ENCODE data around the gene ESYT3.

ESYT3 gene, protein sequence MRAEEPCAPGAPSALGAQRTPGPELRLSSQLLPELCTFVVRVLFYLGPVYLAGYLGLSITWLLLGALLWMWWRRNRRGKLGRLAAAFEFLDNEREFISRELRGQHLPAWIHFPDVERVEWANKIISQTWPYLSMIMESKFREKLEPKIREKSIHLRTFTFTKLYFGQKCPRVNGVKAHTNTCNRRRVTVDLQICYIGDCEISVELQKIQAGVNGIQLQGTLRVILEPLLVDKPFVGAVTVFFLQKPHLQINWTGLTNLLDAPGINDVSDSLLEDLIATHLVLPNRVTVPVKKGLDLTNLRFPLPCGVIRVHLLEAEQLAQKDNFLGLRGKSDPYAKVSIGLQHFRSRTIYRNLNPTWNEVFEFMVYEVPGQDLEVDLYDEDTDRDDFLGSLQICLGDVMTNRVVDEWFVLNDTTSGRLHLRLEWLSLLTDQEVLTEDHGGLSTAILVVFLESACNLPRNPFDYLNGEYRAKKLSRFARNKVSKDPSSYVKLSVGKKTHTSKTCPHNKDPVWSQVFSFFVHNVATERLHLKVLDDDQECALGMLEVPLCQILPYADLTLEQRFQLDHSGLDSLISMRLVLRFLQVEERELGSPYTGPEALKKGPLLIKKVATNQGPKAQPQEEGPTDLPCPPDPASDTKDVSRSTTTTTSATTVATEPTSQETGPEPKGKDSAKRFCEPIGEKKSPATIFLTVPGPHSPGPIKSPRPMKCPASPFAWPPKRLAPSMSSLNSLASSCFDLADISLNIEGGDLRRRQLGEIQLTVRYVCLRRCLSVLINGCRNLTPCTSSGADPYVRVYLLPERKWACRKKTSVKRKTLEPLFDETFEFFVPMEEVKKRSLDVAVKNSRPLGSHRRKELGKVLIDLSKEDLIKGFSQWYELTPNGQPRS

DNA sequence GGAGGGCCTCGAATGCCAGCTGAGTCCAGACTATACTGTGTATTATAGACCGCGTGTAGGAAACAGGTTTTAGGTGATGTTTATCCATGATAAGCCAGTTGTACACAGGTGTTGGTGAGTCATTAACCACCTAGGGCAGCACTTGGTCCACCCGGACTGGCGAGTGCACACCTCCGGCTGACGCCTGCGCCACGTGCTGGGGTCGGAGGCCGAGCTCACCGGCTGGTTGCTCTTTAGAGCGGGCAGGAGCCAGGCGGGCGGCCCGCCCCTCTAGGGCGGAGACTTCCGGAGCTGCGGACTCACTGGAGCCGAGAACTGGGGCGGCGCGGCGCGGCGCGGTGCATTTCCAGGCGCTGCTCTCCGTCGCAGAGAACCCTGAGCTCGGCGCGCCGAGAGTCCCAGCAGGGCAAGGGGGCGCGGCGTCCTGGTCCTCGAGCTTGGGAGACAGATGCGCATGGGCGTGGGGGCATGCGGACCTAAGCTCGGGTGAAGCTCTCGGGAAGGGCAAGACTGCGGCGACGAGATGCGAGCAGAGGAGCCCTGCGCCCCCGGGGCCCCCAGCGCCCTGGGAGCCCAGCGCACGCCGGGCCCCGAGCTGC is at the start of gene ESYT3:
TSS of gene ESYT3 (plus strand) at position 341 of the 599 bp plus-strand sequence. CDS start at position 524, 183 bp downstream.
- DNase-seq (ENCODE audit: low read depth), result no peak

DNA sequence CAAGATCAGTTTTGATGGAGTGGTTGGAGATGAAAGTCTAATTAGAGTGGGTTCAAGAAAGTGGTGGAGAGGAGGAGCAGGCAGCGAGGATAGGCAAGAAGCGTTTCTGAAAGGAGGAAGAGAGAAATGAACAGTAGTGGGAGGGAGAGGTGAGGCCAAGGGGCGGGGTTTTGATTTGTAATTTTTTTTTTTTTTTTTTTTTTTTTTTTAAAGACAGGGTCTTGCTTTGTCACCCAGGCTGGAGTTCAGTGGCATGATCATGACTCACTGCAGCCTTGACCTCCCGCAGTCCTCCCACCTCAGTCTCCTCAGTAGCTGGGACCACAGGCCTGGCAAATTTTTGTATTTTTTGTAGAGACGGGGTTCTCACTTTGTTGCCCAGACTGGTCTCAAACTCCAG is 49.4 kb upstream of the ESYT3 start:
- no peak for DNase-seq (ENCODE audit: low read depth)

DNA sequence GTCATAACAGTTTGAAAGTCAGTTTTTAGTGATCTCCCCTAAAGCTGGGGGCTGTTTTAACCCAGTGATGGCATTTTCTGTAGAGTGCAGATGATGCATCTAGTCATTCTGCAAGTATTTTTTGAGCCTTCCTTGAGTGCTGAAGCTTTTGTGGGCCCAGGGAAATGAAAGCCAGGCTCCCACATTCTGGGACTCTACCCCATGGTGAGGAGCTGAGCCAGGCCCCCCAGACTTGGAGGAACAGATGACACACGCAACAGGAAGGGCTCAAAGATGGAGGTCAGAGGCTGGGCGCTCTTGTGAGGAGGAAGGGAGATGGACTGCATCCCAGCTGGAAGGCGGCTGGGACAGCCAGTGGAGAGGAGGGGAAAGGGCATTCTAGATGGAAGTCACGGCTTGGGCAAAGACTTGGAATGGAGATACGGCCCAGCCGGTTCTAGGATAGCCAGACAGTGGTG is 45.2 kb upstream of the ESYT3 start:
- no peak for DNase-seq (ENCODE audit: low read depth)

DNA sequence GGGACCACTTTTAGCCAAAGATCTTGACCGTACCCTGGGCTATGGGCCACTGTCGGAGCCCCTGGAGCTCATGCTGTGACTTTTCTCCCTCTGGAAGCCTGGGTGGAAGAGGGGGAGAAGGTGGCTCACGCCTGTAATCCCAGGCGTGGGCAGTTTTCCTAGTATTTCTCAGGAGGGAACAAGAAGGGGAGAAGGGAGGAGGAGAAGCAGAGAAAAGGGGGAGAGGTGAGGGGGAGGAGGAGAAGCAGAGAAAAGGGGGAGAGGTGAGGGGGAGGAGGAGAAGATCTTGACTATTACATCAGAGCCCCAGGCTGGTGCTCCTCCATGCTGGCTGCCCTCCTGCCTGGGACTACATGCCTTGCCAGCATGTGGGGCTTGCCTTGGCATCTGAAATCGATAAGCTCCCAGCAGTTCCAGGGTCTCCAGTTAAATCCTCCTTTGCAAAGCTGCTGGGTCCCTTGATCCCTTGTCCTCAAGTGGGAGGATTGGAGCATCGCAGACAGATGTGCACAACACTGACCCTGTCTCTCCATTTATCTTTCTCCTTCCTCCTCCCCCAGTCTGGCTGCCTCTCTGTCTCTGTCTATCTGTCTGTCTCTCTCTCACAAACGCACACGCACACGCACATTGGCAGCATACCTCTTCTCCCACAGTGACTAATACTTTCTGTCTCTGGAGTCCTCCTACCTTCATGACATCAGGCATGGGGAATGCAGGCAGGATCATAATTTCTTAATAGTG is 44.4 kb upstream of the ESYT3 start:
- DNase-seq (ENCODE audit: low read depth), result peak; percentile 84

DNA sequence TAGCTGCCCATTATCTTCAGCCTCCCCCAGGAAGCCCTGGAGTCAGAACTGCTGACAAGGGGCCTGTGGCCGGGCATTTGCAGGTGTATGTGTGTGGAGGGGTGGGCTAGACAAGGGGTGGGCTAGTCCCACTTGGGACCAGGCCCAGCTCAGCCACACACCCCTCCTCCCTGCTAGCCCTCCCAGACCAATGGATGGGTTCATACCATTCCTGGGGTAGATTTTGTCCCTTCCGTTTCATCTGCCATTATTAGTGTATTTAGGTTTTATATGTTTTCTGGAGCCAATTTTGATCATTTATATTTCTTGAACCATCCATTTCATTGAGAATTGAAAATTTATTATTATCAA is 43.9 kb upstream of the ESYT3 start:
- no peak for DNase-seq (ENCODE audit: low read depth)

DNA sequence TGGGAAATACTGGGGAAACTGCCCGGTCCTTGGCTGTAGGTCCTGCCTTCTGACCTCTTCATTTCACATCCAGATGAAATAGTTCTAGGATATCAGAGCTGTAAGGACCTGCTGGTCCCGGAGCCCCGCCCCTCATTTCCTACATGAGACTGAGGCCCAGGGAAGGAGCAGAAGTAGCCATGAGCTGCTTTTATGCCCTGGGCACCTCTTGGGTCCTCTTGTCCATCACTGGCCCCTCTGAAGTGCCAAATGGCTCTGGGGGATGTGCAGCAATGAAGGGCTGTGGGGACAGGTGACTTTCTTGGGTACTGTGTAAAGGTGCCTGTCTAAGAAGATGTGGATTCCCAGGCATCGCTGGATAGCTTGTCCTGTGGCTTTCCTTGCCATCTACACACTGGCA is 40.3 kb upstream of the ESYT3 start:
- DNase-seq (ENCODE audit: low read depth), result no peak

DNA sequence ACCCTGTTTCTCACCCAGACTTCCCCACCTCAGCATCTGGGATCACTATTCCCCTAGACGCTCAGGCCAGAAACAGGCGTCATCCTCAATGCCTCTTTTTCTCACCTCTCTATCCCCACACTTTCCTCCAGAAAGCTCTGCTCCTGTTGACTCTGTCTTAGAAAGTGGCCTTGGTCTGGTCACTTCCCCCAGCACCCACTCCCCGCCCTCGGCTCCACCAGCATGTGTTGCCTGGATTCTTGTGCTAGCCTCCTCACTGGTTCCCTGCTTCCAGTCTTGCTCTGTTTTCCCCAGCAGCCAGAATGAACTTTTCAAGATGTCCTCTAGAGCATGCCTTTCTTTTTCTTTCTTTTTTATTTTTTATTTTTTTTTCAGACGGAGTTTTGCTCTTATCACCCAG is 39.7 kb upstream of the ESYT3 start:
- DNase-seq (ENCODE audit: low read depth), result no peak

DNA sequence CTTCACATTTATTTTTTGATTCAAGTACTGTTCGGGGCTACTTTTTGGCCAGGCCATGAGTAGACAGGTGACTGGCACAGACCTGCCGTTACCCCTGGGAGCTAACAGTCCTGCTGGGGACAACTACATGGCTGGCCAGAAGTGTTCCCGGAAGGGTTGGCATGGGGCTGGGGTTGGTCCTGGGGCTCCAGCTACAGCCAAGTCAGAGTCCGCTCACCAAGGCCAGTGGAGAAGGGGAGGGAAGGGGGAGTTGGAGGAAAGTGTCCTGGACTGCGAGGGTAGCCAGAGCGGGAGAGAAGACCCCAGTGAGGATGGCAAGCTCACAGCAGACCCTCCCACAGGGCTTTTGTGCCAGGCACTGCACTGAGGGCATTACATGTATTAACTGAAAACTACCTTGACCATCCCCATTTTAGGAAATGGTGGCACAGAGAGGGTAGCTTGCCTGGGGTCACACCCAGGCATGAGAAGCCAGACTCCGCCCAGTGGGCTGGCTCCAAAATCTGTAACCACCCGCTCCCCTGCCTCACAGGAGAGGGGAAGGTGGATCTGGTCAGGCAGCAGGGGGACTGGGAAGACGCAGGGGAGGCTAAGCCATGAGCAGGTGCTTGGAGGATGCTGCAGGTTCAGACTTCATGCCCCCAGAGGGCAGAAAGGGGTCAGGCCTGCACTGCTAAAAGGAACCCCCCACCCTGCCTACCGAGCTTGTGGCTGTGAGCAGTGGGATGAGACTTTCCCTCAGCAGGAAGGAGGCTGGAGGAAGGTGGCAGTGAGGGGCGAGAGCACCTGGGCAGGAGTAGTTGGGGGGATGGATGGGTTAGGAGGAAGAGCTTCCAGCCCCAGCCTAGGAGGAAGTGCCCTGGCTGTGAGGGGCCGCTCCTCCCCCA is 38.3 kb upstream of the ESYT3 start:
- no peak for DNase-seq (ENCODE audit: low read depth)

DNA sequence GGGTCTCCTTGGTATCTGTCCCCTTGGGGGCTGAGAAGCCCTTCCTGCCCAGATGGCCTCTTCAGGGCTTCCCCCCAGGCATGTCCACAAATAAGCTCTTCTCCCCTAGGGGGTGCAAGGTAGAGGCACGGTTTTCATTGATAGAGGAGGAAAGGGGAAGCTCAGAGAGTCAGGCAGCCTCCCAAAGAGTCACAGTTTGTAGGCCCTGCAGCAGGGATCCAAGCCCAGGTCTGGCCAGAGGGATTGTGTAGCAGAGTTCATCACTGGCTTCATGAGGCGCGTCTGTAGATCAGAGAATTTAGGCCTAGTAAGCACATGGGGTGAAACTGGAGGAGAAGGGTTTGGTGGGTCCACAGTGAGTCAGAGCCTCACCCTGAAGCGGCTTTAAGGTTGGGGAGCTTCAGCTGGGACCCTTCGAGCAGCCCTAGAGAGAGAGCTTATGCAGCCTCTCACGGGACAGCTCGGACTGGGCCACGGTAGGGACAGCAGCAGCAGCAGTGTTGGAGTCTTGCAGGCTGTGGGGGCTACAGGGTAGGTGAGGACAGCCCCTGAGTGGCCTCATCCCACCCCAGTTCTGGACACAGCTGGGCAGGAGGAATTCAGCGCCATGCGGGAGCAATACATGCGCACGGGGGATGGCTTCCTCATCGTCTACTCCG is 37.5 kb upstream of the ESYT3 start:
- no peak for DNase-seq (ENCODE audit: low read depth)

DNA sequence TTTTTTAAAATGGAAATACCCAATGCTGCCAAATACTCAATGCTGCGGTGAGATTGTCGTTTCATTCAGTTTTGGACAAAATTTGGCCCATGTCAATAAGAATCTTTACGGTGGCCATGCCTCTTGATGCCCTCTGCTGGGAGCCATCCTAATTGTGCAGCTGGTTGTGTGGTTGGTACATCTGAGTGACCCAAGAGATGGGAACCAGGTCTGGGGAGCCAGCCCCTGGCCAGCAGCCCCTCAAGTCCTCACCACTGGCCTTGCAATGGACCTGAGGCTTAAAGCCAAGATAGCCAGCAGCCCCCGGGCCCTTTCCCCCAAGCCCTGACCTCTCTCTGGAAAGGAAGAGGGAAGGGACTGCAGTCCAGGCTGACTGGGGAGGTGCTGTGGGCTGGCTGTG is 36.4 kb upstream of the ESYT3 start:
- DNase-seq (ENCODE audit: low read depth), result no peak

DNA sequence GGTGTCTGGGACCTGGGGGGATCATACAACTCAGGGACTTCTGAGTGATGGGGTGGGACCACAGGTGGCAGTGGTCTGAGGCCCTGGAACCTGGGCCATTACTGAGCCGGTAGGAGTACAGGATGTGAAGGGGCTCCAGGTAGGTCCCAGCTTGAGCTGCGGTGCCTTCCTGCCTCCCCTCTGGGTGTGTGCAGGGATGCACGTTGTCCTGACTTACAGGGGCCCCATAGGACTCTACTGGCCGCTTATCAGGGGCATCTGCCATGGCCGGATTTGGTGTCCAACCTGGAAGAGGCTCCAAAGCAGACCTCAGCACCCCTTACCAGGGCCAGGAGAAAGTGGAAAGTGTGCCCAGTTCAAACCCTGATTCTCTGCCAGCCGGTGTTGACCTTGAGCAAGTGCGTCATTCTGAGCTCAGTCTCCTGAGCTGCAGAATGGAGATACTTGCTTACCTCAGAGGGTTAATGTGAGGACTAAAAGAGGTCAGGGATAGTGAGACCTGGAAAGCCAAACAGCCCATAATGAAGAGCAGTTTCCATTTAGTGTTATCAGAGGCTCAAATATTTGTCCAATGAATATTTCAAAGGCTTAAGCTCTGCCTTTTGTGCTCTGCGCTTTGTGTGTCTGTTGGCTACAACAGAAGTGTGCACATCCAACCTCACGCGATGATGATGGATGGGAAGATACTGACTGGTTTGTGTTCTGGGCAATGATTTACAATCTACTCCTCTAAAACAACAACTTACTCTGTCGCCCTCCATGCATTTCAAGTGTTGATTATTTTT is 35.4 kb upstream of the ESYT3 start:
- DNase-seq (ENCODE audit: low read depth), result no peak

DNA sequence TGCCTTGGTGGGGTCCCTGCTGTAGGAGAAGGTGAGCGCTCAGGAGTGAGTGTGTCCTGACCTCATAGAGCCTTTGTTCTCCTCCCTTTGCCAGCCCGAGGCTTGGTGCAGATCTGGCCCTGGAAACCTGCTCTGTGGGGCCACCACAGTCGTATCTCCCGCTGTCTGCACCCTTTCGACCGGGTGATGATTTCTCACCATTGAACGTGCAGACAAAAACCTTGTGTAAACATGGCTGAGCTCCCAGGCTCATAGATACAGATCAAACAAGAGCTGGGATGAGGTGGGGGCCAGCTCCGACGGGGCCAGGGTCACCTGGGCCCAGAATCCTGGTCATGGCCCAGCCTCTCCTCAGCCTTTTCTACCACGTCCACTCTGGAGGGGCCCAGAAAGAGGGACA is 34.6 kb upstream of the ESYT3 start:
- DNase-seq (ENCODE audit: low read depth), result no peak

DNA sequence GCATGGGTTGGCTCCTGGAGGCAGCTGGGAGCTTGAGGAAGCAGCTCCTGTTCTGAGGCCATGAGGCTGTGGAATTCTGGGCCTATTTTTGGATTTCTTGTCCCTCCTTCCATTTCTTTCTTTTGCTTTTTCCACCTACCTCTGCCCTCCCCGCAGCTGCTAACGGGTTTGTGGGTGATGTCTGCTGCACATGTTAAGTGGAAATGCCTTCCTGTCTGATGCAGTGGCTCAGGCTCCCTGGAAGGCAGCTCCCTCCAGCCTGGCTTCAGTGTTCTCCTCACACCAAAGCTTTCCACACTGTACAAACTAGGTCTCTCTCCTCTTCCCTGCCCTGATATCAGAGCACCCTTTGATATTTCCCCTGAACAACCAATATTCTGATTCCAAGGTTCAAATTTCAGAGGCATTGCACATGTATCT is 33.8 kb upstream of the ESYT3 start:
- DNase-seq (ENCODE audit: low read depth), result no peak

DNA sequence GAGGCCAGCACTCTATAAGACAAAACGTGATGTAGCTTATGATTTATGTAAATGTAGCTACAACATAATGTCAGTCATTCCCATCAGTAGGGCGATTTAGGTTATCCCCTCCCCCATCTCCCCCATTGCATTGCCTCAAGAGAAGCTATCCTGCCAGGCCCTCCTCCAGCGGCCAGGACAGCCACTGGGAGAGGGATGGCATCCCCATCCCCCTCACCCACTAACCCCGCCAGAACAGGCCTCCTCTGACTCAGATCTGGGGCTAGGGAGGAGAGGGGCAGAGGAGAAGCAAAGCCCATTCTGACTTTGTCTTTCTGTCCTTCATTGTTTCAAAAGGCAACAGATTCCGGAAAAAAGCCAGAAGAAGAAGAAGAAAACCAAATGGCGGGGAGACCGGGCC is 32.6 kb upstream of the ESYT3 start:
- DNase-seq (ENCODE audit: low read depth), result no peak

DNA sequence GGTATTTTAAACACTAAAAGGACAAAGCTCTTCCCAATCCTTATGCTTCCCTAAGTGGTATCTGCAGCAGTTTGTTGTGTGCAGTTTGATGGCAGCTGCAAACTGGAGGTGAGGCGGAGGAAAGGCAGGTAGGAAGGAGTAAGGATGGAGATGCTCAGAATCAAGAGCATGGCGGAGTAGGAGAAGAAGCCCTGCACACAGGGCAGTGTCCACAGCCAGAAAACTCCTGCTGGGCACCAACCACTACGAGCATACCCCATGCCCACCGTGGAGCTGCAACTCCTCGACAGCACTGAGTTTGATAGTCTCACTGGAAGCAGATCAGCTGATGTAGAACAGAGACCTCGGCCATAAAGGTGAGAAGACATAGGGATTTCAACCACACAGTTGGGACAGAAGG is 30.3 kb upstream of the ESYT3 start:
- no peak for DNase-seq (ENCODE audit: low read depth)

DNA sequence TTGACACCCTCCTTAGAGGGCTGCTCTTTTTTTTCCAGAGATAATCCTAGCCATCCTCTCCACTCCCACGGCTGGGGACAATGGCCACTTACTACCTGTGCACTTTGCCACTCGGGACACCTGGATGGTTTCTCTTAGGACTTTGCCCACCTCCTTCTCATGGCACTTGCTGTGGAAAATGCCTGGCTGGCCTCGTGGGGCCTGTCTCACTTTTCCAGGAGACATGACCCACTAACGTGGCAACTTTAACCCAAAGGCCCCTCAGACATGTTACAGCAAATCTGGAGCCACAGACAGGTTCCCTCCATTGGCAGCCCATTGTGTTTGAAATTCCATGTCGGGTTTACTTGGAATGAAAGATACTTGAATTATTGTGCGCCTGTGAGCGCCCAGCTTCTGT is 29.4 kb upstream of the ESYT3 start:
- no peak for DNase-seq (ENCODE audit: low read depth)

DNA sequence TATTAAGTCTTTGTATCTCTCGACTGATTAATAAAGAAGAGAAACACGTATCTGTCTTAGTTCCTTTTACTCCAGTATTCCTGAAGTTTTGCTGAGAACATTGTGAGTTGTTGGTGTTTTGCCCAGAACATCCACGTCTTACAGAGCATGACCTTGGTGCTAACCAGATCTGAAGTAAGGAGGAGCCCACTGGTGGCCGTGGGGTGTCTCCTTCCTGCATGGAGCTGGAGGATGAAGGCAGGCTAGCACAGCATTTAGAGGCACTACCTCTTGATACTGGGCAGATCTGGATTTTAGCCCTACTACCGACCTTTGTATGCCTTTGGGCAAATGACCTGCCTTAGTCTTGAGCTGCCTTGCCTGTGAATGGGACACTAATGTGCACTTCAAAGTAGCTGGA is 28.9 kb upstream of the ESYT3 start:
- DNase-seq (ENCODE audit: low read depth), result no peak

DNA sequence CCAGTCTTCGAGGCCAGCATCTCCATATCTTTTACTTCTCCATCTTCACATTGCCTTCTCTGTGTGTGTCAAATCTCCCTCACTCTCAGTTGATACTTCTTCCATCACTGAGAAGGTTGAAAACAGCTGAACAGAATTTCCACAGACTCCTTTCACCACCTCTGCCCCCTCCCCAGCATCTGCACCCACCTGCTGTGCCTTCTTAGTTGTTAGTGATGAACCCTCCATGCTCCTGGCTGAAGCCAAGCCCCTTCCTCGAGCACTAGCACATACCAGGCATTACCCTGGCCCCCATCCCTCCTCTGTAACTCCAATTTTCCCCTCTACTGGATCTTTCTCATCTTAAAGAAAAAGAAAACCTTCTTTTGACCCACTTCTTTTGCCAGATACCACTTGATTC is 27.8 kb upstream of the ESYT3 start:
- no peak for DNase-seq (ENCODE audit: low read depth)

DNA sequence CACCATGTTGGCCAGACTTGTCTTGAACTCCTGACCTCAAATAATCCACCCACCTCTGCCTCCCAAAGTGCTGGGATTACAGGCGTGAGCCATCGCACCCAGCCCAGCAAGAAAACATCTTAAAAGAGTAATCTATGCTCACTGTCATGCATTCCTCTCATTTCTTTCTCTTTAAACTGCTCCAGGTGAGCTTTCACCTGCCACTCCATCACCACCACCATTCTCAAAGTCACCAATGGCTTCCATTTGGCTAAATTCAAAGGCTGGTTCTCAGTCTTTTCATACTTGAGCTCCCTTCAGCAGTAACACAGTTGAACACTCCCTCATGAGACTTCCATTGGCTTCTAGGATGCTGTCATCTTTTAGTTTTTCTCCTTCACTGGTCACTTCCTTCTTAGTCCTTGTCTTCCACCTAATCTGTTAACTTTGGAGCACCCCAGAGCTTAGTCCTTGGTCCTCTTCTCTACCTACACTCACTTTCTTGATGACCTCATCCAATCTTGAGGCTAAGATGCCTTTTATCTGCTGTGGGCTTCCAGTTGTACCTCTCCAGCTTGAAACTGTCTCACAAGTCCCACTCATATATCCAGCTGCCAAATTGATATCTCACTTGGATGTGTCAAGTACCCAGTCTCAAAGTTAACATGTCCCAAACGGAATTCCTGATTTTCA is 27.0 kb upstream of the ESYT3 start:
- DNase-seq (ENCODE audit: low read depth), result no peak
